Stimulated activated CD8-positive, alpha-beta memory T cell treated with anti-CD3 and anti-CD28 coated beads, Interleukin-2, amount 100 ng/mL, for 1 hour (primary cell): ENCODE data around the gene SARM1.

ENCODE experiments used
- DNase-seq, 2 donors: peaks; one replicate each; pipeline ENCODE4 v3.0.0-alpha.2; 2020; ENCODE audit warnings: low read depth in 2 of 2

Gene SARM1

DNA sequence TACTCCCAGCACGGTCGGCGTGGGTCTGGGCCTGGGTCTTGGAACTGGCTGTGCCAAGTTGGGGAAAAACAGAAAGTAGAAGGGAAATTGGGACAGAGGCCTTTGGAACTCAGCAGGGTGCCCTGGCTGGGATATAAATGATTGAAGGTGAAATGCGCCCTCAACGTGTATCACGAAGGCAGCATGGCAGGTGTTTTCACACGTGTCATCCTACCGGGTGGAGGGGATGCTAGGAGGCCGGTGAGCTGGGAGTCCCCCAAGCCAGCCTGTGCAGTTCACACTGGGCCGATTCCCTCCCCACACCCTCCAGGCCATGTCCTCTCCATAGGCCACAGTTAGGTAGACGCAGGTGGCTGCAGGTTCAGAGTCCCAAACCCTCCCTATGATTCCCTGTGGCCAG lies 30.0 kb upstream of the SARM1 start:
- no peak for DNase-seq

- no peak for DNase-seq
Observed at GRCh38 chr17:28342313-28342712, 29.2 kb upstream of the SARM1 start.

- DNase-seq = no peak
Observed at GRCh38 chr17:28343491-28343932, 28.0 kb upstream of the SARM1 start.

- no peak for DNase-seq
Observed at GRCh38 chr17:28344011-28344410, 27.5 kb upstream of the SARM1 start.

DNA sequence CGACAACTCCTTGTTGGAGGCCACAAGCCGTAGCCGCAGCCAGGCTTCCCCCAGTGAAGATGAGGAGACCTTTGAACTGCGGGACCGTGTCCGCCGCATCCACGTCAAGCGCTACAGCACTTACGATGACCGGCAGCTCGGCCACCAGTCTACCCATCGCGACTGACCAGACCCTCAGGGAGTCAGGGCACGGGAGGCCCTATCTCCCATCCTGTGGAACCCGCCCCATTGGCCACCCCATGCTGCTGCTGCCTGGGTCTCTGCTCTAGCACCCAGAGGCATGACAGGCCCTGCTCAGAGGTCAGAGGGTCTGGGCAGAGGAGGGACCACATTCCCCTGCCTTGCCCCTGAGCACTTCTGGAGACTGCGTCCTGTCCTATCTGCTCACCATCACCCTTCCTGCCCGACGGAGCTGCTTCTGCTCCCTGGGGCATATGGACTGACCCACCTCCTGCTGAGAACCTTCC lies 27.0 kb upstream of the SARM1 start:
- no peak for DNase-seq

DNA sequence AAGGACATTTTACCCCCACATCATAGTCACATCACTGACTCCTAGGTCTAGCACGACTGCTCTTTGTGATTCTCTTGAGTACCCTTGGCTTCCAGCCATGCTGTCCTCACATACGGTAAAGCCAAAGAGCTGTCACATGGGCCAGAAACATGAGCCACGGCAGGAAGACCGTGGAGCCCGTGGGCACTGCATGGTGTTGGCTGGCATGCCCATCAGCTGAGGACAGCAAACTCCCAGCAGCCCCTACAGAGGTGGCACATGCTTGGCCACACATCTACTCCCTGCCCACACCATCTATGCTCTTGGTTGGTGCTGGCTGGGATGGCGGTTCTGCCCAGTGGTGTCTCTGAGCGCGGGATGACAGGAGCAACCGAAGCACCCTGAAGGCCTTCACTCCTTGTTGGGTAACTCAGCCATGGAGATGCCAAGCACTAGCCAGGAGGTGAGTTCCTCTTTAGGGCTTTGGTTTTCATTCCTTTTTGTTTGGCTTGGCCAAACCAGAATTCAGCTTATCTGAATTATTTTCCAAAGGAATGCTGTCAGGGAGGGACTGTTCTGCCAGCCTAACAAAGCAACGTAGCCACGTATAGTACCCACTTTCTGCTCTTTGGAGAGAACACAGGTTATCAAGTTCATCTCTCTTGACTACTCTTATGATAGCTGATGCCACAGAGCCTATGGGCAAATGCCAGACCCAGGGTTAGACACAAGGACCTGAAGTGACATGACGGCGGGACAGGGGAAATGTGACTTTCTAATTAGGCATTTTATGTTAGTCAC lies 25.9 kb upstream of the SARM1 start:
- no peak for DNase-seq

GRCh38 chr17:28346199-28346580 lies 25.3 kb upstream of the SARM1 start:
- DNase-seq = no peak

DNA sequence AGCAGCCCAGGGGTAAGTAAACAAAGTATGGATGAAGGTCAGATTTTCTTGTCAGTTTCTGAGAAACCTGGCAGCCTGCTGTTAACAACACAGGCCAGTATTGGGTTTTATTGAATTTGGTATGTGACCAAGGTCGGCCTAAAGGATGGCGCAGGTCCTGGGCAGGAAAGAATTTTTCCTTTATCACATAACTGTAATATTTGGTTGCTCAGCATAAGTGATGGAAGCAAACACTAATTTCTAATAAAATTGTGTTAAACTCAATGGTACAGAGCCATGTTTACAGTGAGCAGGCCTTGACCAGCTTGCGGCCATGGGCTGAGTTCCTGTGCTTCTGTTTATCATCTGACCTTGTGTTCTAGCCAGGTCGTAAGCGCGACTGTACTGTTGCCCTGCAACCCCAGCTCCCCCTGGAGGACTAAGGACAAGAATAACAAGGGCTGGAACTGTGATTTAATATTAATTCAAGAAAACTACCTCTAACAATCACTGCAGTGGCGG lies 24.7 kb upstream of the SARM1 start:
- DNase-seq = no peak

GRCh38 chr17:28347261-28347891 lies 24.1 kb upstream of the SARM1 start:
- DNase-seq = no peak

- no peak for DNase-seq
Observed at GRCh38 chr17:28348979-28349378, 22.5 kb upstream of the SARM1 start.

DNA sequence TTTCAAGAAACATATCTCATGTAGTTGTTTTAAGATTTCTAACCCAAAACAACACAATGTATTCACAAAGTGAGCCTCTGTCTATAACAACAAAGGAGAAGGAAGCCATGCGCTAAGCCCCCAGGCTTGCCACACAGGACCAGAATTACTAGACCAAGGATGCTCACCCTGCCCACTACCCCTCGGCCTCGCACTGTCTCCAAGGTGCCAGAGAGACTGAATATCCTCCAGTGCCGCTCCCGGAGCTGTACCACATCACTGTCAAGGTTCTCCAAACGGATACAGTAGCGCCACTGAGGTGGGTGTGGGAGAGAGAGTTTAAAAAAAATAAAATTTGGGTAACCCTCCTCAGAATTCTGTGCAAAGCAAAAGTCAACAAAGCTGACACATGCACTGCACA lies 21.2 kb upstream of the SARM1 start:
- no peak for DNase-seq

- peak; percentile 89 to 92 for DNase-seq
Observed at GRCh38 chr17:28357061-28357900, 14.2 kb upstream of the SARM1 start, which contains the start of gene POLDIP2. Gene POLDIP2 (minus strand): TSS chr17:28357527. CDS start chr17:28357448, 79 bp downstream.

DNA sequence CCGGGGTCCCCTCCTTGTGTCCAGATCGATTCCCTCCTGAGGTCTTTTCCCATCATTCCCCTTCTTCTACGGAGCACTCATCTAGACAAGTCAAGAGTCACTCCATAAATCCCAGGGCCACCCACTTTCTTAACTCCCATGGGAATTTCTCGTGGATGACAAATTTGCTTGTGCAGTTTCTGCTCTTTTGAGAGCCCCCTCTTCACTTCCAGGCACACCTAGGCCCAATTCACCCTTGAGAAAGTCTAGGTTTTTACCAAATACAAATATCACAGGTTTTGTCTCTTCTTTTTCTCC lies 13.6 kb upstream of the SARM1 start:
- DNase-seq = no peak

- DNase-seq = no peak
Observed at GRCh38 chr17:28363186-28363585, 8.3 kb upstream of the SARM1 start.

GRCh38 chr17:28363776-28364650 lies 7.5 kb upstream of the SARM1 start:
- DNase-seq = no peak

GRCh38 chr17:28364665-28365363 lies 6.7 kb upstream of the SARM1 start, which contains the start of gene SEBOX:
Gene SEBOX (minus strand): TSS chr17:28365199. CDS start chr17:28365151, 48 bp downstream.
- no peak for DNase-seq

DNA sequence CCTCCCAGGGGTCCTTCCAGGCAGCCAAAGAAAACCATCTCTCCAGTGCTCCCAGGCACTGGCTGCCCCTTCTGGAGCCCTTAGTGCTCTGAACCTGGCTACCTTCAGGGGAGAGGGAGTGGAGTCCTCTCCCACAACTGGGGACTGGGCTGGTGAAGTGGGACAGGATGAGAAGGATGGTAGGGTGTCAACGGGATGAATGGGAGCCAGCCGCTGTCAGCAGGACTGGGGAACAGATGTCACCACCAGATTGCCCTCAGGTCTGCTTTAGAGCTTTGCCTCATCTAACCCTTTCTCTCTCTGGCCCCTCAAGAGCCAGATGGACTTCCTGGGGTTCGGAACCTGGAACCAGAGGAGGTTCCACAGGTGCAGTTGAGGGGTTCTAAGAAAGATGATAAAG lies 6.0 kb upstream of the SARM1 start:
- DNase-seq = no peak

DNA sequence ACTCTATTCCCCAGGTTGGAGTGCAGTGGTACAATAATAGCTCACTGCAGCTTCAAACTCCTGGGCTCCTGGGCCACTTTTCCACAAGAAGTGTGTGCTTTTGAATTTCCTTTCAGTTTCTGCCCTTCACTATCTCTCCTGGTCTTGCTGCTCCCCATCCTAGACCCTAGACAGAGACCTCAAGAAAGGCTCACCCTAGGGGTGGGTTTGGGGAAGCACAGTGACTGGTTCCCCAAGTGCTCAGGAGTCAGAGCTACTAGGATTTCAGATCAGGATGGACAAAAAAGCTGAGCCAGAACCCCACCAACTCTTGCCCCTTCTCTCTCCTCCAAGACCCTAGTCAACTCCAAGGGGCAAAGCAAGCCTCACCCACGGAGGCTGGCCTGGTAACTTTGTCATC lies 4.9 kb upstream of the SARM1 start:
- DNase-seq = no peak

DNA sequence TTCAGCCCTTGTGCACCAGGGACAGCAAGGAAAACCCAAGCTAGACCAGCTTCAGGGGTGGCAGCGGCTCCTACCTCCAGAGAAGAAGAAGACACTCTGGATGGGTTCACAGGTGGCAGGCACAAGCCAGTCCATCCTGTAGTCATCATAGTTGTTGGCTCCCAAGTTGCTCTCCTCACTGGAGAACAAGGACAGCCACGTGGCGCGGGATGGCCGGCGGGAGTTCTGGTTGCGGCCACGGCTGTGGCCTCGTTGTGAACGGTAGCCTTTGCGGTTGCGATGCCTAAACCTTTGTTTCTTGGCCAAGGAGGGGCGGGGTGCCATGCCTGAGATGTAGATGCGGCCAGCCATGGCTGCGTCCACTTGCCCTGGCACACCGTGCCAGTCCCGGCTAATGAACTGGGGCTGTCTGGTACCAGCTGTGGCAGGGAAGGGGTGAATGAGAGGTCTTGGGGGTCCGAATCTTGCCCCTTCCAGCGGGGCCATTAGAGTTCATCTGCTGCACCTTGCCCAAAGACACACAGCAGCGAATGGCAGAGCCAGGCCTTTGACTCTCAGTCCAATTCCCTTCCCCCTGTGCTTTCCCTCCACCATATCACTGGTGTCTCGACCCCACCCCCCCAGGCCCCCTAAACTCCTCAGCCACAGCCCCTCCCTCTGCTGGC lies 3.7 kb upstream of the SARM1 start:
- no peak for DNase-seq

DNA sequence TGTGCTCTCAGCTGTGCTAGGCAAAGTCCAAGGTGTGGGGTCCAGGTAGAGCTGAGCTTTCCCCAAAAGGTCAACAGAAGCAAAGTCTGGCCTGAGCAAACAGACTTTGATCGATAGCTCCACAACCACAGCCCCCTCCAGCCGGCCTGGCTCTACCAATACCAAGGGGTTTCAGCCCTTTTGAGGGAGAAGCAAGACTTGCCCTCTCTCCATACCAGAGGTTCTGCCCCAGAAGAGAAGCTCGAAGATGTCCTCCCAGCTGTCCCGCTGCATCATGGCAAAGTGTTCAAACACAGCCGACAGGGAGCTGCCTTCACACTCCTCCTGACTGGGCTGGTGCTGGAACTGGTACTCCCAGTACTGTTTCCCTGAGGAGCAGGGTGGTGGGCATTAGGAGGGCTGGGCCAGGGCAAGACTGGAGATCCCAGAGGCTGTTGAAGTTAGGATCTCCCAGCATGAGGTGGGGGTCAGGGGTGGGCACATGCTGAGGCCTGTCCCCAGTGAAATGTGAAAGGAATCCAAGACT lies 3.1 kb upstream of the SARM1 start:
- no peak for DNase-seq
